Lung (tissue), 12 donors: ENCODE data around the gene COLQ. TPM values are rescaled to one million over a fixed set of nuclear protein-coding genes. Genes with fewer than 3 reads are reported as not detected.

Experiments used
- ATAC-seq: fragments of 200-7000 bp; cut with Tn5 transposase; one replicate; pipeline ENCODE4 v1.9.1; 2020; ENCODE audit warnings: moderate number of reproducible peaks; ENCODE audit not compliant: insufficient read depth, low FRiP score
- DNase-seq, 3 donors: peaks; one replicate each; pipeline ENCODE4 v3.0.0-alpha.2; 2013 to 2017
- H3K27ac ChIP-seq, 2 donors: one replicate each; pipeline ENCODE4 v1.5.1; 2013; ENCODE audit warnings: mild to moderate bottlenecking in 2 of 2, moderate library complexity in 2 of 2, control low read depth in 1 of 2, inconsistent platforms in 1 of 2, low read depth in 1 of 2, low read length in 1 of 2
- H3K27me3 ChIP-seq, 3 donors: one replicate each; pipeline ENCODE4 v1.5.1; 2013; ENCODE audit warnings: low read length in 2 of 3; ENCODE audit not compliant: control insufficient read depth in 3 of 3, insufficient read depth in 3 of 3
- H3K36me3 ChIP-seq, 4 donors: one replicate each; pipeline ENCODE4 v1.5.1; 2013; ENCODE audit warnings: low read length in 4 of 4, mild to moderate bottlenecking in 1 of 4, moderate library complexity in 1 of 4; ENCODE audit not compliant: control insufficient read depth in 4 of 4, insufficient read depth in 4 of 4
- H3K4me1 ChIP-seq, 5 donors: one replicate each; pipeline ENCODE4 v1.5.1; 2013; ENCODE audit warnings: low read length in 5 of 5, mild to moderate bottlenecking in 2 of 5, moderate library complexity in 1 of 5; ENCODE audit not compliant: control insufficient read depth in 5 of 5, insufficient read depth in 5 of 5
- H3K4me3 ChIP-seq: one replicate; pipeline ENCODE4 v1.5.1; 2013; ENCODE audit warnings: mild to moderate bottlenecking, control low read depth, moderate library complexity
- H3K9ac ChIP-seq, 2 donors: one replicate each; pipeline ENCODE4 v1.5.1; 2013; ENCODE audit warnings: low read length in 2 of 2, control low read depth in 1 of 2; ENCODE audit not compliant: insufficient read depth in 1 of 2
- H3K9me3 ChIP-seq, 4 donors: one replicate each; pipeline ENCODE4 v1.5.1; 2013; ENCODE audit warnings: low read length in 3 of 4, mild to moderate bottlenecking in 1 of 4, moderate library complexity in 1 of 4; ENCODE audit not compliant: control insufficient read depth in 4 of 4, insufficient read depth in 3 of 4
- CTCF ChIP-seq: IDR thresholded peaks from 2 replicates; pipeline ENCODE4 v1.5.1; 2012; ENCODE audit warnings: mild to moderate bottlenecking; ENCODE audit errors: control extremely low read depth, extremely low read depth
- WGBS, 2 donors: extraction: QIAGEN DNeasy Blood & Tissue Kit; methylation state at CpG; one replicate each; pipeline ENCODE4 v1.1.7; 2013; 5-methylcytosine and 5-hydroxymethylcytosine counted together
- polyA plus RNA-seq, 2 donors: library from polyadenylated mRNA; stranded (reverse); fragments of 200-250 nt; gene quantifications; one replicate each; pipeline ENCODE4 v1.2.1, GENCODE V29; 2013
- total RNA-seq, 2 donors: library from RNA; depleted of rRNA in 1 of 2; stranded (reverse); fragments of >200 nt in 1 of 2; gene quantifications; one replicate each; pipeline ENCODE4 v1.2.1, GENCODE V29; 2014 to 2021
- donor health status: control.
- donor health status: control.
- donor health status: Bipolar disorder and iron deficiency.
- donor health status: healthy.
- donor health status: DM: yes; HTN: yes; CAD: no.

Gene COLQ
- total and polyA plus RNA-seq, 4 donors, result 0.90 to 5.1 (median 1.9) TPM

- ATAC-seq (no peak), DNase-seq (no peak)
- Histone ChIP-seq H3K4me3 (no peak overlapping the region), H3K9ac (no peak overlapping the region), H3K9me3 (no peaks in the 10 kb centered on the region), H3K36me3 (no peaks in the 10 kb centered on the region), H3K27me3 (no peaks in the 10 kb centered on the region), H3K4me1 (peaks cover 0 to 22% (median 8%) of the 10 kb centered on the region in 5 donors), H3K27ac (peak overlapping the region in 1 of 2 donors; percentile 79)
- no peak for TF ChIP-seq CTCF
- 20 to 44% methylated on average over 14 of the region's 14 CpGs for WGBS, 2 donors
Measured at GRCh38 chr3:15520804-15521572, 518 bp downstream of the COLQ start.

- H3K27me3 ChIP-seq, result no peaks in the 10 kb centered on the region
- ATAC-seq (no peak), DNase-seq (no peak)
- TF ChIP-seq CTCF, result no peak
- H3K4me3 ChIP-seq, result no peak overlapping the region
- peaks cover 0 to 22% (median 8%) of the 10 kb centered on the region in 5 donors for H3K4me1 ChIP-seq
- no peaks in the 10 kb centered on the region for H3K36me3 ChIP-seq
- 48 to 54% methylated on average over 3 of the region's 3 CpGs for WGBS, 2 donors
- H3K9ac ChIP-seq, result no peak overlapping the region
- H3K27ac ChIP-seq, result peak overlapping the region in 1 of 2 donors; percentile 79
- H3K9me3 ChIP-seq, result no peaks in the 10 kb centered on the region
Measured at GRCh38 chr3:15520185-15520584, 1.3 kb downstream of the COLQ start.

- H3K27ac ChIP-seq, result no peak overlapping the region
- no peak for TF ChIP-seq CTCF
- H3K4me3 ChIP-seq, result no peak overlapping the region
- no peaks in the 10 kb centered on the region for H3K36me3 ChIP-seq
- 94 to 99% methylated on average over 4 of the region's 4 CpGs for WGBS, 2 donors
- H3K4me1 ChIP-seq, result peaks cover 0 to 22% (median 8%) of the 10 kb centered on the region in 5 donors
- ATAC-seq, result no peak
- no peak overlapping the region for H3K9ac ChIP-seq
- H3K9me3 ChIP-seq, result no peaks in the 10 kb centered on the region
- DNase-seq, result no peak
- no peaks in the 10 kb centered on the region for H3K27me3 ChIP-seq
Measured at GRCh38 chr3:15519096-15519495, 2.4 kb downstream of the COLQ start.
